ENCODE data around the gene TTBK2. TPM values are rescaled to one million over a fixed set of nuclear protein-coding genes. Genes with fewer than 3 reads are reported as not detected.

The TTBK2 gene
- total RNA-seq, 4 donors from 2014 or later, result 6.0 to 16.2 (median 11.9) TPM

DNA sequence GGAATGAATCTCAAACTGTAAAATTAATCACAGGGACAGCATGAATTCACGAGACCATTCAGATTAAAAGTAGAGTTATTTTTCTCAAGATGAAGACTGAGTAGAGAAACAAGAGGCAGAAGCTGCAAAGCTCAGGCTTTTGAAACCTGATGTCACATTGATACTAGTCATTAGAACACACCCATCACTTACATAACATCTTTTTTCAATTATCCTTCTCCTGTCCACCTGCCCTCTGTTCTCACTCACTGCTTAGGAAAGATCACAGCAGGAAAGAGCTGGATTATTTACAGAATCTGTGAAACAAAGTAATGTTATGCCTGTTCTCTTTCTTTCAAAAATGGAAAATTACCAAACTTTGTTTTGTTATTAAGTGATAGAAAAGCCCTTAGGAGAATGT, 111.7 kb downstream of the TTBK2 start:
- no peak for DNase-seq (ENCODE audit: low spot score in 2 of 2)
- TF ChIP-seq, protein P1, sequence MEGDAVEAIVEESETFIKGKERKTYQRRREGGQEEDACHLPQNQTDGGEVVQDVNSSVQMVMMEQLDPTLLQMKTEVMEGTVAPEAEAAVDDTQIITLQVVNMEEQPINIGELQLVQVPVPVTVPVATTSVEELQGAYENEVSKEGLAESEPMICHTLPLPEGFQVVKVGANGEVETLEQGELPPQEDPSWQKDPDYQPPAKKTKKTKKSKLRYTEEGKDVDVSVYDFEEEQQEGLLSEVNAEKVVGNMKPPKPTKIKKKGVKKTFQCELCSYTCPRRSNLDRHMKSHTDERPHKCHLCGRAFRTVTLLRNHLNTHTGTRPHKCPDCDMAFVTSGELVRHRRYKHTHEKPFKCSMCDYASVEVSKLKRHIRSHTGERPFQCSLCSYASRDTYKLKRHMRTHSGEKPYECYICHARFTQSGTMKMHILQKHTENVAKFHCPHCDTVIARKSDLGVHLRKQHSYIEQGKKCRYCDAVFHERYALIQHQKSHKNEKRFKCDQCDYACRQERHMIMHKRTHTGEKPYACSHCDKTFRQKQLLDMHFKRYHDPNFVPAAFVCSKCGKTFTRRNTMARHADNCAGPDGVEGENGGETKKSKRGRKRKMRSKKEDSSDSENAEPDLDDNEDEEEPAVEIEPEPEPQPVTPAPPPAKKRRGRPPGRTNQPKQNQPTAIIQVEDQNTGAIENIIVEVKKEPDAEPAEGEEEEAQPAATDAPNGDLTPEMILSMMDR (IDR thresholded peaks at IDR 0.05), result no peak
- no peak for TF ChIP-seq POLR2A (IDR thresholded peaks at IDR 0.05)
- WGBS, 2 donors, result 90% methylated on average over 1 of the region's 1 CpG
- intact Hi-C loops (cut with DNase I; ENCODE audit: low total_unique reads), result no loop called here
- H3K4me3 ChIP-seq (ENCODE audit: low read depth, poor library complexity, severe bottlenecking), result no peak overlapping the region

DNA sequence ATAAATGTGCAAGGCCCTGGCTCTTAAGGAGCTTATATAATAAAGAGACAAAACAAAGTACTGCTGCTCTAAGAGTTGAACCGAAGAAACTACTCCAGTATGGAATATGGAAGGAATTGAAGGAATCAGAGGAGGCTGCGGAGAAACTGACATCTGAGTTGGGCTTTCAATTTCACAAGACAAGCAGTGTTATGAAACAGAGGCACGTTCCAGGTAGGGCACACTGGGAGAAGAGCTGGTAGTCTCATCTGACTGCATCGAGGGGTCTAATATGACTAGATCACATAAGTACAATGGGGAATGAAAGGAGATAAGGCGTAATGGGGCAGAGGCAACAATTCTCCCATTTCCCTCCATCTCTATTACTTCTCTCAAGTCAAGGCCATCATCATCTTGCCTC, 115.3 kb downstream of the TTBK2 start:
- no peak for DNase-seq (ENCODE audit: low spot score in 2 of 2)
- TF ChIP-seq POLR2A (IDR thresholded peaks at IDR 0.05), result no peak
- TF ChIP-seq, protein P1 (IDR thresholded peaks at IDR 0.05), result no peak
- 93 to 97% methylated on average over 5 of the region's 5 CpGs for WGBS, 2 donors
- intact Hi-C loops (cut with DNase I; ENCODE audit: low total_unique reads), result no loop called here
- no peak overlapping the region for H3K4me3 ChIP-seq (ENCODE audit: low read depth, poor library complexity, severe bottlenecking)

DNA sequence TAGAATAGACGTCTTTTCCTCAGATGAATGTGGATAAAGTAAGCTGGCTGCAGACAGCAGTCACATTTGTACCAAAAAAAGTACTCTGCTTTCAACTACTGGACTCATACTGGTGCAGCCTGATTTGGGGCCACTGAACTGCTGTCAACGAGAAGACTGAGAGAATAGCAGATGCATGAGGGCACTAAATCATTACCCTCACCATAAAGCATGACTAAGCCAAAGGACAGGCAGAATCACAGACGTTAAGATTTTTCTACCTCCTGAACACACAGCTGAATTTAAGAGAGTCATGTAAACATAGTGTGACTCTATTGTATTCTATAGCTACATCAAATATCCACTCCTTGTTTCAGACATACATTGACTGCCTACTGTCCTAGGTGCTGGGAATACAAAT, 115.8 kb downstream of the TTBK2 start:
- DNase-seq (ENCODE audit: low spot score in 2 of 2), result no peak
- intact Hi-C loops (cut with DNase I; ENCODE audit: low total_unique reads), result no loop called here
- 76 to 83% methylated on average over 3 of the region's 3 CpGs for WGBS, 2 donors
- no peak overlapping the region for H3K4me3 ChIP-seq (ENCODE audit: low read depth, poor library complexity, severe bottlenecking)
- no peak for TF ChIP-seq POLR2A (IDR thresholded peaks at IDR 0.05)
- TF ChIP-seq, protein P1 (IDR thresholded peaks at IDR 0.05), result no peak

DNA sequence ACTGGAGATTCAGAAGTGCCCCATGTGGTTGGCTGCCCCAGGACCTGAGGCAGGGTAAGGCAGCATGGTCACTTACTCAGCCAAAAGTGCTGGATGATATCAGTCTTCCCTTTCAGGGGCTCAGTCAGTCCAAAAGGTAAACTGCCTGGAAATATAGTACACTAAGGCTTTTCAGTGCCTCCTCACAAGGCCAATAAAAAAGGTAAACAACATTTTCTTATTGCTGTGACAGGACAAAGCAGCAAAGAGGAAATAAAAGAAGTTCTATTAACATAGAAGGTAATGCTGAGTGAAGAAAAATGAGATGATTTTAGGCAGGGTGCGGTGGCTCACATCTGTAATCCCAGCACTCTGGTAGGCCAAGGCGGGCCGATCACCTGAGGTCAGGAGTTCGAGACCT, 117.1 kb downstream of the TTBK2 start:
- intact Hi-C loops (cut with DNase I; ENCODE audit: low total_unique reads), result no loop called here
- 97 to 98% methylated on average over 4 of the region's 4 CpGs for WGBS, 2 donors
- no peak overlapping the region for H3K4me3 ChIP-seq (ENCODE audit: low read depth, poor library complexity, severe bottlenecking)
- TF ChIP-seq POLR2A (IDR thresholded peaks at IDR 0.05), result no peak
- TF ChIP-seq, protein P1 (IDR thresholded peaks at IDR 0.05), result no peak
- no peak for DNase-seq (ENCODE audit: low spot score in 2 of 2)

- no peak for TF ChIP-seq POLR2A (IDR thresholded peaks at IDR 0.05)
- TF ChIP-seq, protein P1 (IDR thresholded peaks at IDR 0.05), result no peak
- no peak for DNase-seq (ENCODE audit: low spot score in 2 of 2)
- 91 to 94% methylated on average over 8 of the region's 8 CpGs for WGBS, 2 donors
- H3K4me3 ChIP-seq (ENCODE audit: low read depth, poor library complexity, severe bottlenecking), result no peak overlapping the region
- intact Hi-C loops (cut with DNase I; ENCODE audit: low total_unique reads), result no loop called here
Measured at GRCh38 chr15:42802168-42802567, 118.4 kb downstream of the TTBK2 start.

DNA sequence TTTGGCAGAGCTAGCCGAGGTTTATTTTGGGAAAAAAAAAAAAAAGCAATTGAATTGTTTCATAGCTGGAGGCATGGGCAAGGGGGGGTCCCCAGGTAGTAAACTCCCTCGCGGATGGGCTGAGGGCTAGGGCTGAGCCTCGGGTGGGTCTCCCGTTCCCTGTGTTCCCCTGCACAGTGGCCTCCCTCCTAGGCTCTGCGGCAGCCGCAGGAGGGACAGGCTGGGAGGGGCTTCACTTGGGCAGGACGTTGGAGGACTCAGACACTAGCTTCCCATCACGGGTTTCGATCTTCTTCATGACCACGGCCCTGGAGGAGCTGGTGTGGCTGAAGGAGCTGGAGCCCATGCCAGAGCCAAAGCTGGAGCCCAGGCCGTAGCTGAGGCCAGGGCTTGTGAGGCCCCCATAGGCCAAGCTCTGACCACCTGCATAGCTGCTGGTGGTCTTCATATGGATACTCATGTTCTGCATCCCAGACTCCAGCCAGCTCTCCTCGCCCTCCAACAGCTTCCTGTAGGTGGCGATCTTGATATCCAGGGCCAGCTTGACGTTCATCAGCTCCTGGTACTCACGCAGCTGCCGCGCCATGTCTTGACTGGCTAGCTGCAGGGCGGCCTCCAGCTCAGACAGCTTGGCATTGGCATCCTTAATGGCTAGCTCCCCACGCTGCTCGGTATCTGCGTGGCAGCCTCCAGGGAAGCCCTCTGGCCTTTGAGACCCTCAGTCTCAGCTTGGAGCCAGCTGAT, 119.7 kb downstream of the TTBK2 start:
- 86 to 91% methylated on average over 20 to 21 of the region's 22 CpGs for WGBS, 2 donors
- no peak for TF ChIP-seq POLR2A (IDR thresholded peaks at IDR 0.05)
- TF ChIP-seq, protein P1 (IDR thresholded peaks at IDR 0.05), result no peak
- no peak overlapping the region for H3K4me3 ChIP-seq (ENCODE audit: low read depth, poor library complexity, severe bottlenecking)
- intact Hi-C loops (cut with DNase I; ENCODE audit: low total_unique reads), result no loop called here
- DNase-seq (ENCODE audit: low spot score in 2 of 2), result no peak
